COR-L47 (cell line): Measurements from ENCODE around the gene SLC35E1.
"Not testable (repeated sequence)": the region's sequence is repeated elsewhere in the genome, so short reads cannot be mapped to it uniquely, and the experiment has no call there.

Experiments
- DNase-seq: peaks from one replicate; lab custom pipeline; 2025; lab: John Stamatoyannopoulos, UW

Gene SLC35E1

DNA sequence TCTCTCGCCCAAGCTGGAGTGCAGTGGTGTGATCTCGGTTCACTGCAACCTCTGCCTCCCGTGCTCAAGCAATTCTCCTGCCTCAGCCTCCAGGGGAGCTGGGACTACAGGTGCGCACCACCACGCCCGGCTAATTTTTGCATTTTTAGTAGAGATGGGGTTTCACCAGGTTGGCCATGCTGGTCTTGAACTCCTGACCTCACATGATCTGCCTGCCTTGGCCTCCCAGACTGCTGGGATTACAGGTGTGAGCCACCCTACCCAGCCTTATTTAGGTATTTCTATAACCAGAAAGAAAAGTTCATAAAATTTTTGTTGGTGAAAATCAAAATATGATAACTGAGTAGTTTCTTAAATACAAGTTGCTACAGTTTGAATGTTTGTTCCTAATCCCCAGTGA lies 28.5 kb downstream of the SLC35E1 start:
- not testable (repeated sequence) for DNase-seq

DNA sequence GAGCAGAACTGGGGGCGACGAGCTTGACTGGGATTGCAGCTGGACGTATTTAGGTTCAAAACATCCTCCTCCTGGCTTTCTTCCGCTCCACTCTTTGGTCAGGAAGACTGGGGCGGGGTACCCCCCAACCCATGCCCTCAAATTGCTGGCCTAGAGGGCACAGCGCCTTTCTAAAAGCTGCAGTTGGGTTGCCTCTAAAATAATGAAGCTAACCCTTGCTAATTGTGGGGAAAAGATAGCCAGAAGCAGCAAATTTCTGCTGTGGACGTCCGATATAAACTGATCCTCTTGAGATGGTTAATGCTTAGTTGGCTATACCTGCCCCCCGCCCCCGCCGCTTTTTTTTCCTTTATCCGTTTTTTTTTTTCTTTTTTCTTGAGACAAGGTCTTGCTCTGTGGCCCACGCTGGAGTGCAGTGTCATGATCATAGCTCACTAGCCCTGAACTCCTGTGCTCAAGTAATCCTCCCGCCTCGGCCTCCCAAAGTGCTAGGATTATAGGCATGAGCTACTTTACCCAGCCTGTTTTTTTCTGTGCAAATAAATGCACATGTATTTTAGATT lies 29.2 kb downstream of the SLC35E1 start:
- DNase-seq = no peak

DNA sequence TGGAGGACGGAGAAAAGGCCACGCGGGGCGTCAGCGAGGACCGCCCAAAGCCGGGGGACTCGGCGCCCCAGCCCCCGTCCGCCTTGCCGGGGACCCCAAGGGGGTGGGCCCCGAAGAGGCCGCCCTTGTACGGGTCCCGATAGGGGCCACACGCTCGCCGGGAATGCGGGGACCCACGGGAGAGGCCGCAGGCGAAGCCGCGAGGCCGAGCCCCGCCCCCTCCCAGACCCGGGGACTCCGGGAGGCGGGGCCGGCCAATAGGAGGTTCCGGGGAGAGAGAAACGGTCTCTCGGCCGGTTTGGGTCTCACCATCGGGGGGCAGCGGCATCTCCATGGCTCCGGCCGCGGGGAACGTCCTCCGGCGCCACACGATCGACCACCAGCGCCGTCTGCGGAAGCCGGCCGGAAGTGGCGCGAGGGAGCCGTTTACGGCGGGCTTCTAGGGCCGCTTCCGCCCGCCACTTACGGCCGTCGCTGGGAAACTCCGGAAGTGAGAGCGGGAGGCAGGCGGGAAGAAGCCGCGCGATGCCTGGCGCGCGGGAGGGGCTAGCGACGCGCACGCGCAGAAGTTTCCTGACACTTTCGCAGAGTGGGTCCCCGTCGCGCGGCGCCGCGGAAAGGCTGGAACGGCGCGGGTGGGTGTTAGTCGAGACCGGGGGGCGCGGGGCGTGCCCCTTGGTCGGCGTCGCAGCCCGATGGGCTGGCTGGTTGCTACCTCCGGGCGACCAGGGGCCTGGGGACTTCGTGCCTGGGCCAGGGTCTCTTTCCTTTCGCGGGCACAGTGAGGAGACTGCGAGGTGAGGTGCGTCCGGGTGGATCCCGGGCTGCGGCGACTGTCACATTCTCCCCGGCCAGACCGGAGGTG lies 29.9 kb downstream of the SLC35E1 start, which contains the start of gene CHERP:
Gene CHERP, minus strand, starts transcription at position 393 of the 865 bp plus-strand sequence. Its CDS starts 59 bp downstream, at position 334.
- peak; percentile 90 for DNase-seq

DNA sequence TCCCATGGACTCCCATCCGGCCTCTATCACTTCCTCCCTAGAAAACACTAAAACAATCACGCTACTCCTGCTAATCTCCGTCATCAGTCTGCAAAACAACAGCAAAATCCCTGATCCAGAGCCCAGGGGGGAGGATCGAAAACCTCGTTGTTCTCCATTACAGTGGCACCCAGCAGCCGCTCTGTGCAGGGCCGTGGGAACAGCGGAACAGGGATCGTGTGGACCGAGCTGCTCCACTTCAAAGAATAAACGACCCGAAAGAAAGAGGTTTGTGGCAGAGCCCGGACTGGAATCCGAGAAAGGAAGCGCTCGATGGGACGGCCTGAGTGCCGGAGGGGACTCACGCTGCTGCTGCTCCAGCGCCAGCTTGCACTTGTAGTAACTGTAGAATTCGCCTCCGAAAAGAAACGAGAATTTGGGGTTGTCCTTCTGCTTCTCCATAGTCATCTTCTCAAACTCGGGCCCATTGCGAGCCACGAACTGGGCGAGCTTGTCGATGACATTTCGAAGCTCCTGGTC lies 30.6 kb downstream of the SLC35E1 start:
- DNase-seq = no peak

DNA sequence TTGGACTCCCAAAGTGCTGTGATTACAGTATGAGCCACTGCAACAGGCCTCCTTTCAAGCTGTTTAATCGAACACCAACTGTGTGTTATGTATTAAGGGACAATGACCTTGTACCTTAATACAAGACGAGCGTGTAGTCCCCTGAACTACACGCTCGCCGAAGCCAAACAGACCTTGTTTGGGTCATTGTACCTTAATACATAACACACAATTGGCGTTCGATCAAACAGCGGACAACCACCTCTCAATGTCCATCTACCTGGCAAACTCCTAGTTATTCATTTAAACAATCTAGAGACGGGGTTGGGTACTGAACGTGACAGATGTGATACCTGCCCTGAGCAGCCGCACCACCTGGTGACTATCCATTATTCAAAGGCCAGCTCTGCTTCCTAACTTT lies 31.3 kb downstream of the SLC35E1 start:
- DNase-seq = no peak

DNA sequence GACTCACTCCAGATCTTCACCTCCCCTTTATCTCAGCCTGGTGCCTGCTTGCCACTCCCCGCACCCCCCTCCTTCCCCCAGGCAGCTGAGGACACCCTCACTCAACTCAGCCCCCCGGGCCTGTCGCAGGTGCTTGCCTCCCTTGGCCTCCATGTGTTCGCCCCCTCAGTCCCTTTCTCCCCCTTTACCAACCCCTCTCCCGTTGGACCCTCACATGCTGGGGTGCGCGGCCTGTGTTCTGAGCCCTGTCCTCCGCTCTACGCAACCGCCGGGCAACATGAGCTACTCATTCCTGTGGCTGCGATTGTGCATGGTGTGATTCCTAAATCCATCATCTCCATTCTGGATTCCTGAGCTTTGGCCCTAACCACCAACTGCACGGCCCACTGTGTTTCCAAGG lies 35.1 kb downstream of the SLC35E1 start:
- DNase-seq = no peak

DNA sequence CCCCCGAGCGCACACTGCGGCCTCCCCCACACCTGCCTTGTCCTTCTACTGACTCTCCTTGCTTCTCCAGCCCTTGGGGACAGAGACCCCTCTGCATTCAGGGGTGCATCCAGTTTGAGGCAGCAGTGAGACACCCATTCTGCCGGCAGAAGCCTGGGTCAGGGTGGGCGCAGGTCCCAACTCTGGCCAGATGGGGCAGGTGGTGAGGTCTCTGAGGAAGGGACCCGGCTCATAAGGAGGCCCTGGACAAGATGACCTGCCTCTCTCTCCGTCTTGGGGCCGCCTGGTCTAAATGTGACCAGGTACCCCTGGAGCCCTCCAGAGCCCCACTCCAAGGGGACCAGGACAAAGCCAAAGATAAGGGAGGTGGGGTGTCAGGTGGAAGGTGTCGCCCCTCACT lies 36.1 kb downstream of the SLC35E1 start:
- no peak for DNase-seq

DNA sequence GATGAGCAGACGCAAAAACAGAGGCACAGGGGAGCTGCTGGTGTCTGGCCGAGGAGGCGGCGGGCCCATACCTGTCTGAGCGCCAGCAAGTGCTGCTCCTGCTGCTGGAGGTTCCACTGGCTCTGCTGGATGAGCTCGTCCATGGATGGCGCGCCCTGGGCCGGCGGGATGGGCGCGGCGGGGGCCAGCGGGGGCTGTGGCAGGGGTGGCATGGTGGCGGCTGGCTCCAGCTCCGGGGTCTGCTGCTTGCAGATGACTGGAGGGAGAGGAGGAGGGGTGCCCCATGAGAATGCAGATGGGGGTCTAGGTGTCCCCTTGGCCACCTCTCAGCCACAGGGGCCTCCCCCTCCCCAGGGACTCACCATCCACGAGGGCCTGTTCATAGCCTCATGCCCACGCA lies 36.8 kb downstream of the SLC35E1 start:
- no peak for DNase-seq

DNA sequence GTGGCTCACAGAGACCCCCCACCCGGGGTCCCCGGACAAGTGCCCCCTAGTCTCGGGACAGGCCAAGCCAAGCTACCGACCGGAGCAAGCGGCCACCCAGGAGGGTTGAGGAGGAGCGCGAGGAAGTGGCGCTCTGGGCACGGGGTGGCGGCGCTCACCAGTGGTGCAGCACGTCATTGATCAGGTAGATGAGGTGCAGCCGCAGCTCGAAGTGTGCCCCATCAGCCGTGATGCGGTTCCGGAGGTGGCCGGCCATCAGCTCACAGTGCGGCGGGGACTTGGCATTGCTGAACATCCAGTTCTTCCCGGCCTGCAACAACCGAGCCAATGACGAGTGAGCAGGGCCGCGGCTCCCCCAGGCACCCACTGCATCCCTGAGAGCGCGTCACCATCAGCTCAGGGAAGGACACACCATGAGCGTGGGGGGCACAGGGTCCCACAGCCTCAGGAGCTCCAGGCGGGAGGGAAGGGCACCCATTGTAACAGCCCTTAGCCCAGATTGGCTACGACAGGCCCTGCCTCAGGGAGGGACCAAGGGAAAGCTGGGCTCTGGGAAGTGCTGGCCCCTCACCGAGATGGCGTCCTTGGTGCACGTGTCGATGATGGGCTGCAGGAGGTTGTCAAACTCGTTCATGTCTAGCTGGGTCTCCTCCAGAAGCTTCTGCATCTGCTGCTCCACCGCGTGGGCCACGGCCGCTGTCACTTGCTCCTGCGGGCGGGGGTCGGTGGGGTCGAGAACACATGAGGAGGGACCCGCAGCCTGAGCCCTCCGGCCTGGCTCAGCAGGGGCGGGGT lies 39.6 kb downstream of the SLC35E1 start:
- DNase-seq = no peak

DNA sequence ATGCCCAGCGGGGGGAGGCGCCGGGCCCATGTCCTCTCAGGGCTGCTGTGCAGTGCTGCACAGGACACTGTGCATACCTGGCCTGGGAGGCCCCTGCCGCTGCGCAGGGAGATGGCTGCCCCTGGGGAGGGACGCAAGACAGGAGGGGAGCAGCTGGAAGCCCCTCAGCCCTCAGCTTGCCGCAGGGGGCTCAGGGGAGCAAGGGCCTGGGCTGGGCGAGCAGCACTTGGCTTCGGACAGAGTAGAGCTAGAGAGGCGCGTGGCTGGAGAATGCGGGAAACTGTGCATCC lies 40.9 kb downstream of the SLC35E1 start:
- no peak for DNase-seq

DNA sequence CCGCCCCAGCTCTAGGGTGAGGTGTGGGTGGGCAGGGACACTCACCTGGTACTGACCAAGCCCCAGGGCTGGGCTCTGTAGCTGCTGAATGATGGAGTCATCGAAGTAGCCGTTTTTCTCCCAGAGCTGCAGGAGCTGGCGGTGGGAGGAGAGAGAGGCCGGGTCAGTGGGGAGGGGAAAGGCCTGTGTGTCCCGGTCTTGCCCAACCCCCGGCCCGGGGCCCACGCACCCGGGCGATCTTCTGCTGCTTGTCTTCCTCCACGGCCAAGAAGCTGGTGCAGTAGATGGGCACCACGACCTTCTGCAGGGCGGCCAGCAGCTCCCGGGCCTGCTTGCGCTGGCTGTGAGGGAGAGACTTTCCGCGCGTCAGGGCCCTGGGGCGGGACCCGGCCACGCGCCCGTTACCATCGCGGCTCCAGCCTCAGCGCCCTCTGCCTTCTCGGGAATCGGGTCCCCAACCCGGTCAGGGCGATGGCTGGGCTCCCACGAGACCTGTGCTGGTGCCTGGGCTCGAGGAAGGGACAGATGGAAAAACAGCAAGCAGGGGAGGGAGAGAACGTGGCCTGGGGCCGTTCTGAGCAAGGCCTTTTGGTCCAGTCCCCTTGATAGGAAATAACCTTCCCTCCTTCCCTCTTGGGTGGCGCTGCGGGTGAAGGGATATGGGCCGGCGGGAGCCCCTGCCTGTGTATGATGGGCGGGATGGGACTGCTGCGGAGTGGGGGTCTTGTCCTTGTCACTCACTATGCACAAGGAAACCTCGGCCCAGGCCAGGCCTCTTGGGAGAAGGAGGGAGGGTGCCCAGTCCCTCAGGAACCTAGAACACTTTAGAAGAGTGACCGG lies 41.5 kb downstream of the SLC35E1 start:
- no peak for DNase-seq

DNA sequence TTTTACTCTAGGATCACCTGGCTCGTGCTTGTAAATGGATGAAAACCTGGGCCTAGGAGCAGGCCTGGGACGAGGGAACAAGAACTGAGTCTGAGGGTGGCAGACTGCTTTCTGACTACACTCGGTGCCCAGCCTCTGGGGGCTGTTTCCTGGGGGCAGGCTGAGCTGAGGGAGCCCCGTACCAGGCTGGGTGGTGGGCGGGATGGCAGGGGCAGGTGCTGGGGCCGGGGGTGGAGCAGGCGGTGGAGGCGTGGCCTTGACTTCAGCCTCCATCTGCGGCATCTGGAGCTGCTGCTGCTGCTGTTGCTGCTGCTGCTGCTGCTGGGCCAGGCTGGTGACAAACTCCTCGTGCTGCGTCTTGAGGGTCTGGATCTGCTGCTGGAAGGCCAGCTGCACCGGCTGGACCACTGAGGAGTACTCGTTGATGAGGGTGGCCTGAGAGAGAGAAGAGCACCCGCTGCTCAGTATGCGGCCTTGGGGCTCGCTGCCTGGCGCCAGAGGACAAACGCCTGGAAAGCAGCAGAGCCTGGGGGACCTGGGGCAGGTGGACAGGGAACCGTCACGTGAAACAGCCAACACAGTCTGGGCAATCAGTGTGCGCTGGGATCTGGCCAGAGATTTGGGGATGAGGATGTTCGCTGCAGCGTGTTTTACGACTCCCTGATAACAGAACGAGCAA lies 42.6 kb downstream of the SLC35E1 start:
- DNase-seq = no peak

DNA sequence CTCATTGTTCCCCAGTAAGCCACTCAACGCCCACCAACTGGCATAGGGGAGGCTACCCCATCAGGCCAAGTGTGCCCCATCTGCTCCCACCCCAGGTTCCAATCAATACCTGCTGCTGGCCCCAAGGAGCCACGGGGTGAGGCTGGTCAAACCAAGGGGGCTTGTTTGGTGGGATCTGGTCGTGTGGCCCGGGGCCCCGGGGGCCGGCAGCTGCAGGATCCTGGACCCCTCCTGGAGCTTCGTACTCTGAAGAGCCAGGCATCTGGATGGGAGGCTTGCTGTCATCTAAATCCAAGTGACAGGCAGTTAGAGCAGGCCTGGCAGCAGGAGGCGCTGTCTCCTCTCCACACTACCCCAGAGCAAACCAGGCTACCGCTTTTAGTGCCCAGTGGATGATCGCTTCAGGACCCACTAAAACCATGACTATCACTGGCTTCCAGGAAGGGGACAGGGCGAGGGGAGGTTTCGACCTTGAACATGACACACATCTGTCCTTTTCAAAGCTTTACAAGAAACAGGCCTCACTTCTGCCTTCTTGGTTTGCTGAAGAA lies 44.2 kb downstream of the SLC35E1 start:
- no peak for DNase-seq

DNA sequence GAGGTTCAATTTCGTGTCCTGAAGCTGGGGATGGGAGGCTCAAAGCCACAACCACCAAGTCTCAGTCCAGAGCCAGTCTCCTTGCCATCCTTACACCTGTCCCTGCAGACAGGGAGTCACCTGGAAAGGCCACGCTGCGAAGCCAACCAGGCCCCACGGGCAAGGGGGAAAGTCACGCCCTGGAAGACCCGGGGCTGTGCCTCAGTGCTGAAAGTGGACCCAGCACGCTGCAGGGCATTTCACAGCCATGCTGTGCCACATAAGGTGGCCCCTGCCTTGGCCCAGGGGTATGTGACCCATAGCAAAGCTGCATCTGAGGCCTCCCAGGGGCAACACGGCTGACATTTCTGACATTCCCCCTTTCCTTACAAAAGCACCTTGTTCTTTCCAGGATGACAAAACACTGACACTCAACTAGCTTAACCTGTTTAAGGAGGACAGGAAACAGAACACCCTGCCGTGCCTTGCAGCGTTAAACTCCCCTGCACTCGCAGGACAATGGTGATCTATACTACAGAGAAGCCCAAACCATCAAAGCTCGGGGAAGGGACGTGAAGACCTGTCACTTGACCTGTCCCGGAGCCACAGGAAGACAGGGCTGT lies 44.8 kb downstream of the SLC35E1 start:
- DNase-seq = no peak

DNA sequence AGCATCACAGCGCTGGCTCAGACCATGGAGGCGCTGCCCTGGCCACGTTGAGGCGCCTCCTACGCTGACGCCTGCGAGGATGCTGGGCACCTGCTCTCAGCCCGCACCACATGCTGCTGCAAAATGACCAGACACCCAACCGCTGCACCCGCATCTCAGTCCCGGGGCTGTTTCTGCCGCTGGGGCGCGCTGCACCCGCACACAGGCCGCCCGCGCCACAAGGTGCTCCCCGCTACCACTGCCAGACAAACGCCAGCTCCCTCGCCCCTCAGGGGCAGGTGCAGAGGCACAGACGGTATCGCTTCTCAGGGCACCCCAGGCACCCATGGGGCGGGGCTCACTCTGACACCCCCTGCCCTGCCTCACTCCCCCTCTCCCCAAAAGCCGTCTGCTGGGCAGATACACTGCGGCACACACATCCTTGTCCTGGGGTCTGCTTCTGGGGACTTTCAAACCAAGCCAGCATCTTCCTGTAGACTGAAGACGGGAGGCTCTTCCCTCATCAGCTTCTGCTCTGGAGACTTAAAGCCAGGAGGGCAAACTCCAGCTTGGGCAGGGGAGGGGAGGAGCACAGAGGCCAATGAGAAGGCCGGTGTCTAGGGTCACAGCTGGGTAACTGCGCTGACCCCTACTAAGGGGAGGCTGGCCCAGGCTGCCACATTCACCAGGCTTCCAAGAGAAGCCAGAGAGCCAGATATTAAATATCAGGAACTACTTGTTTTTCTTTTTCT lies 46.3 kb downstream of the SLC35E1 start:
- no peak for DNase-seq

DNA sequence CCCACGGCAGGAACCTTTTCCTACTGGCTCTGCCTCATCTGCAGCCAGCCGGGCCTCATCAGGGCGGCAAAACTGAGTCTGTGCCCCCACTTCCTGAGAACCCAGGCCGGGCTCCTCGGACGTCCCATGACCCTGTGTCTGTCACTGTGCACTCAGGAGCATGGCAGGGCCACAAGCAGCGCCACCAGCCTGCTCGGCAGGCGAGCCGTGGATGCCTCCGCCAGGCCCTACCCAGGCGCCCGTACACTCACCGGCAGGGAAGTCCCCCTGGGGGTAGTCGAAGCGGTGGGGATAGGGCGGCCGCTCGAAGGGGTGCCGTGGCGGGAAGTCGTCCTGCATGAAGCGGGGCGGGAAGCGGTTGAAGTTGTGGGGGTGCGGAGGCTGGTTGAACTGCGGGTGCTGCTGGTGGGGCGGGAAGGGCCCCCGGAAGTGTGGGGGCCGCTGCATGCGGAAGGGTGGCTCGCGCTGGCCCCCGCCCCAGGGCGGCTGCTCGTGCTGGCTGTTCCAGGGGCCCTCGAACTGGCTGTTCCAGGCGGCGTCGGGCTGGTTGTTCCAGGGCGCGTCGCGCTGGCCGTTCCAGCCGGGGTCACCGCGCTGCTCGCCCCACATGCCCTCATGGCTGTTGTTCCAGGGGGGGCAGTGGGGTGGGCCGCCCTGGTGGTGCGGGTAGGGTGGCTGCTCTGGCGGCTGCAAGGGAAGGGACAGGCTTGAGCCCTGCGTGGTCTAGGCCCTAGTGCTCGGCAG lies 47.1 kb downstream of the SLC35E1 start:
- no peak for DNase-seq

DNA sequence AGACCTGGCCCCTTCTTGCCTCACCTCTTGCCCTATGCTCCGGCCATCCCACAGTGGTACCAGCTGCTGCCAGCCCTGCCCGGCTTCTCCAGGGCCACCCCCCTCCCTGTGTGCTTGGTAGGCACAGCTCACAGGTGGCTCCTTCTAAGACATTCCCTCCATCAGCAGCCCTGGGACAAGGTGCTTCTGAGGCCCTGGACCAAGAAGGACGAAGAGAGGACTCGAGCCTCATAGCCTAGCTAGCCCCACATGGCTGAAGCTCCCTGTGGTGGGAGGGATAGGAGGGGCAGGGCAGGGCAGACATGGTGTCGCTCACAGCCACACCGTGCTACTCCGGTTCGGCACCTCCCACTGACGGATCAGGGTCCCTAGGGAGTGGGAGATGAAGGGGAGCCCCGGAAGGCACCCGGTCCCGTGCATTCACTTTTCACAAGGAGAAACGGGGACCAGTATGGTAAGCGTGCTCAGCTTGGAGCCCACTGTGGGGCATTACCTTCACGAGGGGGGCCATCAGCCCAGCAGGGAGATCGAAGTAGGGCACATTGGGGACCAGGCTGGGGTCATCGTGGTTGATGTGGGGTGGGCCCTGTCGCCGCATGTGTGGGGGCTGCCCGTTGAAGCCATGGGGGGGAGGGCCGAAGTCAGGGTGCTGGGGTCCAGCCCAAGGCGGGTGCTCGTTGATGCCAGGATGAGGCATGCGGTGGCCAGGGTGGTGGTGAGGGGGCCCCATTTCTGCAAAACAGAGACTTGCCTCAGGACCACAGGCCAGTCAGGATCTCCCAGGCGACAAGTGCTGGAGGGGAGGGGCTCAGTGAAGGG lies 49.4 kb downstream of the SLC35E1 start:
- no peak for DNase-seq

DNA sequence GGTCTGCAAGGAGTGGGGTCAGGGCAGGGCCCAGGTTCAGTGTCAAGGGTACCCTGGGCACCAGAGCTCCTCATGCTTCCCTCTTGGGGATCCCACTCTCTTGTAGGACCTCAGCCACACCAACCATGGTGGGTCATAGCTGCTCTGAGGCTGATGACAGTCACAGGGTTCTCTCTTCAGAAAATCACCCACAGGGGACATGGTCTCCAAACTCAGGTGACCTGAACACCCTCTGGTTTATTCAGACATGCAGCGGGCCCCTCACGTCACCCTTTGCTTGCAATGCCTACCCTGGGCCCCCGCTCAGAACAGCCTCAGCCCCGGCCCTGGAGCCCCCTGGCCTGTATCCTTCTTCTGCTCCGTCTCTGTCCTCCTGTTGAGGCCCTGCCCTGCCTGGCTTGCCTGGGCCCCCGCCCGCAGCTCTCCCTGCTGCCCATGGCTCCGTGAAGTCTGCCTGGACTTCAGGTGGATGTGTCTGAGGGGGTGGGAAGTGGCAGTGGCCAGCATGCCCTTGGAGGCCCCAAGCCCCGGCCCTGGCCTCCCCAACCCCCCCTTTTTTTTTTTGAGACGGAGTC lies 50.4 kb downstream of the SLC35E1 start:
- no peak for DNase-seq
